Calu3 (cell line): ENCODE measurements around the gene ALKBH4. TPM values are rescaled to one million over a fixed set of nuclear protein-coding genes. Genes with fewer than 3 reads are reported as not detected.
A peak's percentile ranks its signal among the peaks of the same experiment; 100 is the strongest.
"Not testable (repeated sequence)": the region's sequence is repeated elsewhere in the genome, so short reads cannot be mapped to it uniquely, and the experiment has no call there.

Experiments used
- BruUV-seq: library from RNA; stranded (reverse); fragments of 400-500 nt; replicated peaks from 2 replicates; lab custom pipeline; 2021; lab: Mats Ljungman, UMichigan
- CTCF ChIA-PET: fragments of 300-600 bp; sonication (Branson Sonifier 250); formaldehyde crosslinking; loops from one replicate; lab custom pipeline; 2022; ENCODE audit warnings: antibody characterized with exemption; lab: Charles Lee
- DNase-seq: peaks from one replicate; pipeline ENCODE4 v3.0.0; 2022
- H3K27ac Mint-ChIP-seq: one replicate; pipeline ENCODE4 v1.8.0; 2022; ENCODE audit warnings: mixed read lengths; ENCODE audit not compliant: unreplicated experiment
- H3K27me3 Mint-ChIP-seq: one replicate; pipeline ENCODE4 v1.8.0; 2022; ENCODE audit warnings: mixed read lengths; ENCODE audit not compliant: unreplicated experiment
- H3K36me3 Mint-ChIP-seq: one replicate; pipeline ENCODE4 v1.8.0; 2022; ENCODE audit warnings: mild to moderate bottlenecking, moderate library complexity, mixed read lengths; ENCODE audit not compliant: insufficient read depth, unreplicated experiment
- H3K4me1 Mint-ChIP-seq: one replicate; pipeline ENCODE4 v1.8.0; 2022; ENCODE audit warnings: mild to moderate bottlenecking, low read depth, mixed read lengths; ENCODE audit not compliant: unreplicated experiment
- H3K4me3 Mint-ChIP-seq: one replicate; pipeline ENCODE4 v1.8.0; 2022; ENCODE audit warnings: mild to moderate bottlenecking, low read depth, moderate library complexity, mixed read lengths; ENCODE audit not compliant: unreplicated experiment
- H3K9me3 Mint-ChIP-seq: one replicate; pipeline ENCODE4 v1.8.0; 2022; ENCODE audit warnings: low read depth, mixed read lengths; ENCODE audit not compliant: unreplicated experiment
- intact Hi-C: fragments of 100-400 bp; cut with micrococcal nuclease; formaldehyde crosslinking; loops from one replicate; pipeline ENCODE4 v1.10.0; 2022; ENCODE audit not compliant: unreplicated experiment
- total RNA-seq: library from RNA; stranded (reverse); gene quantifications from 2 replicates; pipeline ENCODE4 v1.2.3, GENCODE V29; 2022
- TF ChIP-seq, protein P1 (sequence below): fragments of 200-600 bp; IDR thresholded peaks from one replicate; pipeline ENCODE4 v1.8.0; 2022; ENCODE audit warnings: antibody characterized with exemption; ENCODE audit not compliant: unreplicated experiment

The ALKBH4 gene
- total RNA-seq, 1 experiment from 2014 or later: 5.4 TPM

DNA sequence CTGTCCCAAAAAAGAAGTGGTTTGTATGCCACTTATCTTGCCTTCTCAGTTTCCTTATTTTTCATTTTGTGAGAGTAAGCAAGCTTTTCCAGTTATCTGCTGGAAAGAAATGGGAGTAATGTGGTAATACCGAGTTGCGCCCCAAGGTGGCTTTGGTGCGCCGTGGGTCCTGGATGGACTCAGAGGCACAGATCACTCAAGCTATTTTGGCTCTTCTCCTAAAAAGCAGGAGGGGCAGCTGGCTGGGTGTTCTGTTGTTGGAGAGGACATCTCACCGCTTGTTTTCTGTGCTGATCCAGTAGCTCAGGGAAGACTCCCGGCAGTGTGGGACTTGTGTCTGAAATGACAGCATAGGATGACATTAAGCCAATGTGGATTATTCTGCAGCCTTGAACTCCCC lies 52.1 kb downstream of the ALKBH4 start:
- Mint-ChIP-seq H3K4me3 (no peak overlapping the region), H3K27me3 (no peaks in the 10 kb centered on the region), H3K9me3 (no peaks in the 10 kb centered on the region), H3K27ac (no peak overlapping the region), H3K36me3 (peaks cover 30% of the 10 kb centered on the region), H3K4me1 (no peaks in the 10 kb centered on the region)
- intact Hi-C loops: no loop called here
- no TSS peak for BruUV-seq
- TF ChIP-seq, protein P1, sequence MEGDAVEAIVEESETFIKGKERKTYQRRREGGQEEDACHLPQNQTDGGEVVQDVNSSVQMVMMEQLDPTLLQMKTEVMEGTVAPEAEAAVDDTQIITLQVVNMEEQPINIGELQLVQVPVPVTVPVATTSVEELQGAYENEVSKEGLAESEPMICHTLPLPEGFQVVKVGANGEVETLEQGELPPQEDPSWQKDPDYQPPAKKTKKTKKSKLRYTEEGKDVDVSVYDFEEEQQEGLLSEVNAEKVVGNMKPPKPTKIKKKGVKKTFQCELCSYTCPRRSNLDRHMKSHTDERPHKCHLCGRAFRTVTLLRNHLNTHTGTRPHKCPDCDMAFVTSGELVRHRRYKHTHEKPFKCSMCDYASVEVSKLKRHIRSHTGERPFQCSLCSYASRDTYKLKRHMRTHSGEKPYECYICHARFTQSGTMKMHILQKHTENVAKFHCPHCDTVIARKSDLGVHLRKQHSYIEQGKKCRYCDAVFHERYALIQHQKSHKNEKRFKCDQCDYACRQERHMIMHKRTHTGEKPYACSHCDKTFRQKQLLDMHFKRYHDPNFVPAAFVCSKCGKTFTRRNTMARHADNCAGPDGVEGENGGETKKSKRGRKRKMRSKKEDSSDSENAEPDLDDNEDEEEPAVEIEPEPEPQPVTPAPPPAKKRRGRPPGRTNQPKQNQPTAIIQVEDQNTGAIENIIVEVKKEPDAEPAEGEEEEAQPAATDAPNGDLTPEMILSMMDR: peak; percentile 31
- DNase-seq: no peak
- CTCF ChIA-PET: no interaction called here

DNA sequence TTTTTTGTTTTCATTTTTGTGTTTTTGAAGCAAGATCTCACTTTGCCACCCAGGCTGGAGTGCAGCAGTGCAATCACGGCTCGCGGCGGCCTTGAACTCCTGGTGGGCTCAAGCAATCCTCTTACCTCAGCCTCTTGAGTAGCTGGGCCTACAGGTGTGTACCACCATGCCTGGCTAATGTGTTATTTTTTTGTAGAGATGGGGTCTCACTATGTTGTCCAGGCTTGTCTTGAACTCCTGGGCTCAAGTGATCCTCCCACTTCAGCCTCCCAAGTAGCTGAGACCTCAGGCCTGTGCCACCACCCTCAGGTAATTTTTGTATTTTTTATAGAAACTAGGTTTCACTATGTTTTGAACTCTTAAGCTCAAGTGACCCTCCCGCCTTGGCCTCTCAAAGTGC lies 53.7 kb downstream of the ALKBH4 start:
- Mint-ChIP-seq H3K4me3 (no peak overlapping the region), H3K27me3 (no peaks in the 10 kb centered on the region), H3K9me3 (no peaks in the 10 kb centered on the region), H3K4me1 (no peaks in the 10 kb centered on the region), H3K36me3 (peaks cover 23% of the 10 kb centered on the region), H3K27ac (no peak overlapping the region)
- intact Hi-C loops: no loop called here
- no TSS peak for BruUV-seq
- CTCF ChIA-PET: no interaction called here
- TF ChIP-seq, protein P1: no peak
- no peak for DNase-seq

DNA sequence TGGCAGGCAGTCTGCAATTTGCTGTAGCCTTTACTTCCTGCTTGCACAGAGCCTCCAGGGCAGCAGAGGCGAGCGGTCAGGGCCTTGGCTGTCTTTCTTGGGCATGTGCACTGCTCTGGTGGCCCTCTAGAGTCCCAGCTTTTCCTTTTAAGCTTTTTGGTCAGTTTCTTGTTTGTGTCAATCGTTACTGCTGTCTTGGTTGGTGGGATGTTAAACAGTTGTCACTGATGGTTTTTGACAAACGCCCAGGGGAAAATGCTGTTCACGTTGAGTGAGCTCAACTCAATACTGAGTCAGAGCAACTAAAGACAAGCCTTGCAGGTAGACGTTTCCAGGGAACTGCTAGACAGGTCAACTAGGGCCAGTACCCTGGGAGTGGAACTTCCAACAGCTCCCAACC lies 54.5 kb downstream of the ALKBH4 start:
- TF ChIP-seq, protein P1: no peak
- DNase-seq: no peak
- intact Hi-C loops: no loop called here
- Mint-ChIP-seq H3K9me3 (no peaks in the 10 kb centered on the region), H3K27me3 (no peaks in the 10 kb centered on the region), H3K36me3 (peaks cover 27% of the 10 kb centered on the region), H3K4me1 (no peaks in the 10 kb centered on the region), H3K27ac (no peak overlapping the region), H3K4me3 (no peak overlapping the region)
- CTCF ChIA-PET: interaction anchor here (0.6 kb wide), 1 partner anchor 706 kb away, joined by 4 read pairs; no protein-coding TSS in a partner anchor
- no TSS peak for BruUV-seq

DNA sequence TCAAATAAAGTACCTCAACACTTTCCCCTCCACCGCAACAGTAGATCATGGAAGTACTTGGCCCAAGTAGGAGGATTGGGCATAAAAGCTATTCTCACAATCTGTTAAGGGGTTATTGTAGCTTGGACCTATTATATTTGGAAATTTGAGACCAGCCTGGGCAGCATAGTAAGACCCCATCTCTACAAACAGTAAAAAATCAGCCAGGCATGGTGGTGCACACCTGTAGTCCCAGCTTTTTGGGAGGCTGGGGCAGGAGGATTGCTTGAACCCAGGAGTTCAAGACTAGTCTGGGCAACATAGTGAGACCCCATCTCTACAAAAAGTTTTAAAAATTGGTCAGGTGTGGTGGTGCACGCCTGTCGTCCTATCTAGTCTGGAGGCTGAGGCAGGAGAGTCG lies 55.3 kb downstream of the ALKBH4 start:
- H3K4me1 Mint-ChIP-seq: no peaks in the 10 kb centered on the region
- DNase-seq: no peak
- intact Hi-C loops: no loop called here
- BruUV-seq: no TSS peak
- H3K27me3 Mint-ChIP-seq: no peaks in the 10 kb centered on the region
- H3K4me3 Mint-ChIP-seq: no peak overlapping the region
- TF ChIP-seq, protein P1: no peak
- no peak overlapping the region for H3K27ac Mint-ChIP-seq
- peaks cover 27% of the 10 kb centered on the region for H3K36me3 Mint-ChIP-seq
- no peaks in the 10 kb centered on the region for H3K9me3 Mint-ChIP-seq
- CTCF ChIA-PET: no interaction called here

DNA sequence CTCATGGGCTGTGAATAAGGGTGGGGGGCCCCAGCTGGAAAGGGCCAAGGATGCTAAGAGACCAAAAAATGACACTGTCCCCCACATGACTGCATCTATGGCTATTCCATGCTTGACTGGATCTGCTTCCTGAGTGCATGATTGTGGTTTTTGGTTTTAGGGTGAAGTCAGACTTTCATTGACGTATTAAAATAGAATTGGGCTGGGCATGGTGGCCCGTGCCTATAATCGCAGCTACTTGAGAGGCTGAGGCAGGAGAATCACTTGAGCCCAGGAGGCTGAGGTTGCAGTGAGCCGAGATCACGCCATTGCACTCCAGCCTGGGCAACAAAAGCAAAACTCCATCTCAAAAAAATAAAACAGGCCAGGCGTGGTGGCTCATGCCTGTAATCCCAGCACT lies 56.1 kb downstream of the ALKBH4 start:
- intact Hi-C loops, H3K4me3 Mint-ChIP-seq, CTCF ChIA-PET, H3K9me3 Mint-ChIP-seq, DNase-seq, H3K4me1 Mint-ChIP-seq, H3K27ac Mint-ChIP-seq, BruUV-seq, H3K27me3 Mint-ChIP-seq: not testable (repeated sequence)
- H3K36me3 Mint-ChIP-seq: peaks cover 30% of the 10 kb centered on the region
